Cardiac muscle cell (in vitro differentiated cells and primary cell): ENCODE data around the gene PIK3AP1. TPM values are rescaled to one million over a fixed set of nuclear protein-coding genes. Genes with fewer than 3 reads are reported as not detected.
"Not testable (repeated sequence)": the region's sequence is repeated elsewhere in the genome, so short reads cannot be mapped to it uniquely, and the experiment has no call there.

Source experiments
- DNase-seq, 2 donors: peaks; one replicate each; pipeline versions ENCODE4 v3.0.0 to v3.0.0-alpha.2; 2010 to 2017; ENCODE audit warnings: low read depth in 1 of 2, low spot score in 1 of 2
- H3K27ac ChIP-seq: fragments of 200-600 bp; sonication (generic); 2 replicates; pipeline ENCODE4 v1.5.1; 2016
- H3K27me3 ChIP-seq: fragments of 200-600 bp; sonication (generic); 2 replicates; pipeline ENCODE4 v1.6.0; 2016; ENCODE audit warnings: control low read depth
- H3K36me3 ChIP-seq: fragments of 200-600 bp; sonication (generic); 2 replicates; pipeline ENCODE4 v1.5.1; 2016; ENCODE audit warnings: control low read depth
- H3K4me1 ChIP-seq: fragments of 200-600 bp; sonication (generic); 2 replicates; pipeline ENCODE4 v1.8.1; 2017; ENCODE audit warnings: low read depth, mild to moderate bottlenecking, mixed run types
- H3K4me3 ChIP-seq: fragments of 200-600 bp; sonication (generic); 2 replicates; pipeline ENCODE4 v1.5.1; 2016; ENCODE audit warnings: mild to moderate bottlenecking
- H3K9me3 ChIP-seq: fragments of 200-600 bp; sonication (generic); 2 replicates; pipeline ENCODE4 v1.5.1; 2017; ENCODE audit warnings: low read depth, mild to moderate bottlenecking, control low read depth
- CTCF ChIP-seq: IDR thresholded peaks from 2 replicates; pipeline ENCODE4 v1.5.1; 2012; ENCODE audit warnings: low read depth, mild to moderate bottlenecking, low read length
- polyA plus RNA-seq: library from polyadenylated mRNA; unstranded; fragments of >200 nt; fragmentation: Nextera tagmentation; extraction: Ambion mirVana; gene quantifications from 2 replicates; pipeline ENCODE4 v1.2.1, GENCODE V29; 2016
- total RNA-seq: library from RNA; depleted of rRNA; stranded (reverse); fragments of >200 nt; gene quantifications from 2 replicates; pipeline ENCODE4 v1.2.3, GENCODE V29; 2016

Gene PIK3AP1
- total and polyA plus RNA-seq, 2 experiments from 2014 or later, result 1.1 to 2.7 TPM

GRCh38 chr10:96764425-96765060, 44.2 kb upstream of the PIK3AP1 start:
- no peak for DNase-seq
- no peak overlapping the region for H3K27ac ChIP-seq
- H3K4me3 ChIP-seq, result no peak overlapping the region
- H3K27me3 ChIP-seq, result no peaks in the 10 kb centered on the region
- no peaks in the 10 kb centered on the region for H3K36me3 ChIP-seq
- no peaks in the 10 kb centered on the region for H3K9me3 ChIP-seq
- TF ChIP-seq CTCF, result no peak
- H3K4me1 ChIP-seq, result no peaks in the 10 kb centered on the region

GRCh38 chr10:96758423-96758822, 38.1 kb upstream of the PIK3AP1 start:
- Histone ChIP-seq H3K27me3 (no peaks in the 10 kb centered on the region), H3K9me3 (no peaks in the 10 kb centered on the region), H3K4me3 (no peak overlapping the region), H3K4me1 (no peaks in the 10 kb centered on the region), H3K27ac (no peak overlapping the region), H3K36me3 (no peaks in the 10 kb centered on the region)
- DNase-seq, result no peak
- no peak for TF ChIP-seq CTCF

GRCh38 chr10:96756111-96756903, 36.0 kb upstream of the PIK3AP1 start:
- Histone ChIP-seq H3K36me3 (no peaks in the 10 kb centered on the region), H3K9me3 (no peaks in the 10 kb centered on the region), H3K27ac (no peak overlapping the region), H3K4me1 (no peaks in the 10 kb centered on the region), H3K27me3 (no peaks in the 10 kb centered on the region), H3K4me3 (no peak overlapping the region)
- DNase-seq, result no peak
- no peak for TF ChIP-seq CTCF

GRCh38 chr10:96753956-96754355, 33.6 kb upstream of the PIK3AP1 start:
- Histone ChIP-seq H3K27ac (no peak overlapping the region), H3K9me3 (no peaks in the 10 kb centered on the region), H3K4me3 (no peak overlapping the region), H3K4me1 (no peaks in the 10 kb centered on the region), H3K36me3 (no peaks in the 10 kb centered on the region), H3K27me3 (no peaks in the 10 kb centered on the region)
- no peak for DNase-seq
- TF ChIP-seq CTCF, result no peak

GRCh38 chr10:96752375-96752774, 32.1 kb upstream of the PIK3AP1 start:
- no peaks in the 10 kb centered on the region for H3K9me3 ChIP-seq

GRCh38 chr10:96750316-96750715, 30.0 kb upstream of the PIK3AP1 start:
- not testable (repeated sequence) for H3K27ac ChIP-seq, H3K4me3 ChIP-seq, H3K4me1 ChIP-seq, H3K36me3 ChIP-seq, DNase-seq, H3K9me3 ChIP-seq, H3K27me3 ChIP-seq

More at GRCh38 chr10:96752375-96752774, 32.1 kb upstream of the PIK3AP1 start:
- no peak overlapping the region for H3K4me3 ChIP-seq
- no peak overlapping the region for H3K27ac ChIP-seq
- no peak for DNase-seq
- no peaks in the 10 kb centered on the region for H3K27me3 ChIP-seq
- no peak for TF ChIP-seq CTCF
- H3K4me1 ChIP-seq, result no peaks in the 10 kb centered on the region
- no peaks in the 10 kb centered on the region for H3K36me3 ChIP-seq
